GM13976 (cell line): ENCODE results near the gene DQX1.
A peak's percentile ranks its signal among the peaks of the same experiment; 100 is the strongest.

Source experiments
- DNase-seq: peaks from one replicate; pipeline ENCODE4 v3.0.0; 2012; ENCODE audit warnings: low spot score
- CTCF ChIP-seq: IDR thresholded peaks from 2 replicates; pipeline ENCODE4 v1.5.1; 2012; ENCODE audit warnings: borderline replicate concordance, mild to moderate bottlenecking; ENCODE audit not compliant: insufficient read depth; ENCODE audit errors: extremely low read depth, missing control alignments, control extremely low read depth
- in situ Hi-C: fragments of 300-500 bp; cut with MboI; formaldehyde crosslinking; loops from one replicate; pipeline ENCODE4 v1.12.0; 2022; ENCODE audit warnings: low sequenced_read_pairs, mixed read lengths, inconsistent platforms; ENCODE audit not compliant: unreplicated experiment

The DQX1 gene

GRCh38 chr2:74554820-74555531 is 28.9 kb upstream of the DQX1 start:
- peak; percentile 73 for DNase-seq
- in situ Hi-C loops, result no loop called here

DNA sequence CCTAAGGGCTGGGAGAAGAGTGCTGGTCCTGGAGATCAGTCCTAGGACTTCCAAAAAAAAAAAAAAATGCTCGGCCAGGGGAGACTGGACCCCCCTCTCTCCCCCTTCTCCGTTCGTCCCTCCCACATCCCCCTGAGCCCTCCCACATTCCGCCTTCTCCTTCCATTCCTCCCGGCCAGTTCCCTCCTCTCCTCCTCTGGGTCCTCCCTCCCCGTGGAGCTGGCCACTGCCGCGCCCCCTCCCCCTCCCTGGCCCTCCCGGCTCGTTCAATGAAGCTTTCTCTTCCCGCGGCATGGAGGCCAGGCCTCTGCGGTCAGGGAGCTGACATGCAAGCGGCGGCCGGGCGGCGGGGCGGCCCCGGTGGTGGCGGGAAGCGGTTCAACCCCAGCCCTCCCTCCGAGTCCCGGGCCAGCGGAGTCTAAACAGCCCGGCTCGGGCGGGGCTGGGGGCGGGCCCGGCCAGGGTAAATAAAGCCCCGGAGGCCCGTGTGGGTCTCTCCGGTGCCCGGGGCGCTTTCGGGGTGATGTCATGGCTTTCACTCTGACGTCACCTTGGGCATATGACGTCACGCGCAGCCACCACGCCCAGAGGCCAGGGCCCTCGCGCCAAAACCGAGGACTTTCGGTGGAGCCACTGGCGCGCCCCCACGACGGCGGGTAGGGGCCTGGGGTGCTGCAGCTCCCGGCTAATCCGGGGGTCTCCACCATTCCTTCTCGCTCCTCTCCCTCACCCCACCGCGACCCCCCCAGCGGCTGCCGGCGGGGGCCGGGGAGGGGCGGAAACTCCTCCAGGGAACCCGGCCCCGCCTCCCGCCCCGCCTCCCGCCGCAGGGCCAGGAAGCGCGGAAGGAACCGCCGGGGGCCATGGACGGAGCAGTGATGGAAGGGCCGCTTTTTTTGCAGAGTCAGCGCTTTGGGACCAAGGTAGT is 28.1 kb upstream of the DQX1 start, which contains the start of the genes DOK1 and LOXL3:
Gene DOK1, plus strand, starts transcription at position 829 of the 928 bp plus-strand sequence. Its CDS starts 35 bp downstream, at position 864.
Gene LOXL3, minus strand, starts transcription at position 51 of the 928 bp plus-strand sequence. CDS start 1,308 bp downstream, outside the sequence.
- no peak for TF ChIP-seq CTCF
- peak; percentile 93 for DNase-seq
- in situ Hi-C loops, result no loop called here

More at GRCh38 chr2:74554820-74555531, 28.9 kb upstream of the DQX1 start:
- no peak for TF ChIP-seq CTCF

DNA sequence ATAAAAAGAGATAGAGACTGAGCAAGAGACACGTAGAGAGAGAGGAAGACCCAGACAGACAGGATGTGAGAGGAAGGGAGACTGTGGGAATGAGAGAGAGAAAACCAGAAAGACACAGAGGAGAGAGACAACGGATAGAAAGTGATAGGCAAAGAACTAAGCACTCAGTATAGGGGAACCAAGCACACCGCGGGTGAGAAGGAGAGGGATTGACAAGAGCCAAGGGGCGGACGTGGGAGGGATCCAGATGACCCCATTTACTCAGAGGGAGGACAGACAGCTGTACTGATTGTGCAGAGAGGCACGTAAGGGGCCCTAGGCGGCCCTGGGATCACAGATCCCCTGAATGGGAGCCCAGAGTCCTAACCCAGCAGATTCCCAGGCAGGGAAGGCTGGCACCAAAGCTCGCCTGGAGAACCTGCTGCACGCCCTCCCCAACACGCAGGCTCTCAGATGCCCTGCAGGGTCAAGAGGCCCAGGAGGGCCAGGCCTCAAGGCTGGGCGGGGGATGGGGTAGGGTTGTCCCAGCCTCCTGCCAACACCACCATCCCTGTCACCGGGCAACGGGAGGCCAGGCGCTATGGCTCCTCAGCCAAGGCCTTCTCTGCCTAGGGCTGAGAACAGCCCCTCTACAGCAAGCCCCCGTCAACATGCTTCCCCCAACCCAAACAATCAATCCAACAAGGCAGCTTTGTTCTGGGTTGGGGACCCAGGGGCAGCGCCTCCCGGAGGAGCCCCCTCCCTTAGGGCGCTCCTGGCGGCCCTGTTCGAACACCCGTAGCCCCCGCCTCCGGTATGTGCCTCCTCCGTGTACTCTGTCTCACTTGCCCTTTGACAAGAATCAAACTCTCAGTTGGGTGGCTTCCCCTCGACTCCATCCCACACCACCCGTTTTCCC is 27.1 kb upstream of the DQX1 start:
- no peak for TF ChIP-seq CTCF
- in situ Hi-C loops, result no loop called here
- DNase-seq, result peak; percentile 76

GRCh38 chr2:74551942-74552913 is 26.2 kb upstream of the DQX1 start:
- no peak for TF ChIP-seq CTCF
- in situ Hi-C loops, result no loop called here

DNA sequence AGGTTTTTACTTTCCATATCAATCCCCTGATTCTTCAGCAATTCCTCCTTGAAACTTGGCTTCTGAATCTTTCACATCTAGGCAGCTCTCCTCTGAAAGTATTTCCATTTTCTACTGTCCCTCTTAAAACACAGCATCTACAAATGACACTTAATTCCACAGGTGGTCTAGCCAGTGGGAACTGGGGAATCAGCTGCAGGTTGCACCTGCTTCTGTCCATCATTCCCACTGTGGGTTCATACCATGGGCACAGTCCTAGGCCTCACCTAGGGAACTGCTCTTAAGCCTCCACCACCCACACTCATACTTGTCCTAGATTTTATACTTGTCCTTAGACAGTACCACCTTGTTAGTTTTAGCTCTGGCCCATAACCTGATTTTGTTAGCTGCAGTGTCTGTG is 25.5 kb upstream of the DQX1 start:
- in situ Hi-C loops, result no loop called here
- no peak for DNase-seq
- no peak for TF ChIP-seq CTCF

More at GRCh38 chr2:74551942-74552913, 26.2 kb upstream of the DQX1 start:
- DNase-seq, result peak; percentile 52
